ENCODE measurements around the gene FEZ2.

Gene FEZ2

DNA sequence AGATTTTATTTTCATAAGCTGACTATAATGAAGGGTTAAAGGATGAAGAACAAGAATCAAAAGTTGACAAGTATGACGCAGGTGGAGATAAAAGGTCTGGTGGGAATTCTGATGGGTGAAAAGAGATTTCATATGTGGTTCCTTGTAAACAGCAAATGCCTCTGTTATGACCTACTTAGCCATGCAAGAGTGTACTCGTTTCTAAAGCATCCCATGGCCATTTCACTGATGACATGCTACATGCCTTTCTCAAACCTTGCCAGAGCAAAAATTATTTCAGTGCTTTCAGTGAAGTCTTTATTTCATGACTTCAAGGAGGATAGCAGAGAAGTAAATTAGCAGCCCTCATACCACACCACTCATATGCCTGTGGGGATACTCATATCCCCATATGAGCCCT, 71.7 kb downstream of the FEZ2 start:
- no peak for DNase-seq

DNA sequence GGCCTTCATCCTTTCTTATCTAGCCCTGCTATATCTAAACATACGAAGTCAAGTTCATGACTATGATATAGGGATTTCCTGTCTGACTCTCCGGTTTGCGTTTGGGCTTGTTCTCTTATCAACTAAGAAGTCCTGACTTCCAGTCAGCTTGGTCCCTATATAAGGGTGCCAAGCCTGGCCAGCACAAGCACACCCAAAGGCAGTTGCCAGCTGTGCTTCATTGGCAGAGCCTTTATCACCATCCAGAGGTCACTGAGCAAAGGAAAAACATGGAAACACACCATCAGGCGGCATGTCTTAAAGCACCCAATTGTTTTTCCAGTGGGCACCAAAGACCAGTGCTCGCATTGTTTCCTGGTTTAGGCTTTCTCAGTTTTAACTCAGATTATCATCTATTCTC, 72.7 kb downstream of the FEZ2 start:
- no peak for DNase-seq

DNA sequence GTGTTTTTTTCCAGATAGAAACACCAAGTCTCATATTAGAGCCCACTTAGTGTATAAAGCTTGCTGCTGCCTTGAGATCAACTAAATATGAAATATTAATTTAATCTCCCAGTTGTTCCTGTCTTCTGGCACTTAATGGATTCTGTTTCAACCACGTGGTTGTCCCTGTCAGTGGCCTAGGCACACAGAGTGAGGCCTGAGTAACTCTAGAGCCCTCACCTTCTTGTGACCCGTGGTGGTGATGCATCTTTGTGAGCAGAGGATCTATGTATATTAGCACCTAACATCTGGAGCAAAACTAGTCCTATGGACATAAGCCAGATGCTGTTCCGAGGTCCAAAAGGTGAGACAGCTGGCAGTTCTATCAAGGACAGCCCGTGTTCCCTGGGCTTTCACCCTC, 74.8 kb downstream of the FEZ2 start:
- DNase-seq = no peak

DNA sequence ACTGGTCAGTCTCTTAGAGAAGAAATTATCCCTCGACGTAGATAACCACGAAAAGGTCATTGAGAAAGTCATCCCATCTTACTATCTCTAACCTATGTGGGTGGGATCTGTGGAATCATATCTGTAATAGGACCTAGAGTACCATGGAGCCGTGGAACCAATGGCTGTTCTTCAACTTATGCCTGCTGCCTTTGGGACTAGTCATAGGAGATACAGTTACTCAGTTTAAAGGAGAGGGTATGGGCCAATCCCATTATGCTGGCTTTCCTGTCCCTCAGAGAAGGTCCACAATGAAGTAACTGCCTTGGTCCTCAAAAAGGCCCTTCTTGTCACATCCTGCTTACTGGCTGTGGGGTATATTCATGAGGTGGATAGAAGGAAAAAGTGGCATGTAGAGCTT, 77.5 kb downstream of the FEZ2 start:
- DNase-seq = no peak

DNA sequence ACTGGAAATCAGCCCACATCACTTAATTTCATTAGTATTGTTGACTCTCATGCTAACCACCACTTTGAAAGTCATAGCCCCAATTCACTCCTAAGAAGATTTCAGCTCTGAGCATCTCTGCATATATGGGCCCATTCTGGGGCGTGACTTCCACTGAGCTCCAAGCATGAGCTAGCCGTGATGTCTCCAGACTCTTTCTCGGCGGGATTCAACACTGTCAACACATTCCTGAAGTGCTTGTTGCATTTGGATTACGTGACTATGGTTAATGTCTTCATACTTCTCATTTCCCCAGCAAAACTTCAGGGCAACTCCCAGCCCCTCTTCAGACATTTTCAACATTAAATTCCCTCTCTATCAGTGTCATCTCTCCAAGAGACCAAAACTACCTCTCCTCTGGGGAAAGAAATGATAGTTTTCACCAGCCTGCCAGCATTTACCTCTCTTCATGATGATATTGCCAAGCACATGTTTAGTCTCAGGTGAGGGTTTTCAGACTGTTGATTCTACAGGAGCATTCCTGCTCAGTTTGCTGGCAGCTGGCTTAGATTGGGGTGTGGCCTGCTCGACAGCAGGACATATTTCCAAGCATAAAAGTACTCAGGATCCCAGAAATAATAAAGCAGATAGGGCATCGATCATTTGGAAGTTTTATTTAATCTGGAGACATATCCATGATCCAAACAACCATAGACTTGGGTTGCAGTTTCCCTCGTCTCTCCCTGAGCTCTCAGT, 81.7 kb downstream of the FEZ2 start:
- DNase-seq = no peak

DNA sequence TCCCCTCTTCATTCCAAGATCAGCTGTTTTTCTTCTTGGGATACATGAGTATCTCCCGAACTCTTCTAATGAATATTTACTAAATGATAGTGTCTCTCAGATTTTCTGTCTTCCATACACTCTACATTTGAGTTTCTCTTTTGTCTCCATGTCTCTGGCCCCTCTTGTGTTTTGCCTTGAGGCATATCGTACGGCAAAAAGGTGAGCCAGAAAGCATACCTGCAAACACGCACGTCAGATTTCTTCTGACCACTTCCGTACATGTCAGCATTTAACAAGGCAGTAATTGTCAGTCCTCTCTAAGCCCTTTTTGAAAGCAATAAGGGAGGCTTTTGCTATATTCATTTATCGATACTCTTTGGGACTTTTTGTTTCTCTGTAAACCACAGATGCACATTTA, 82.4 kb downstream of the FEZ2 start:
- no peak for DNase-seq

DNA sequence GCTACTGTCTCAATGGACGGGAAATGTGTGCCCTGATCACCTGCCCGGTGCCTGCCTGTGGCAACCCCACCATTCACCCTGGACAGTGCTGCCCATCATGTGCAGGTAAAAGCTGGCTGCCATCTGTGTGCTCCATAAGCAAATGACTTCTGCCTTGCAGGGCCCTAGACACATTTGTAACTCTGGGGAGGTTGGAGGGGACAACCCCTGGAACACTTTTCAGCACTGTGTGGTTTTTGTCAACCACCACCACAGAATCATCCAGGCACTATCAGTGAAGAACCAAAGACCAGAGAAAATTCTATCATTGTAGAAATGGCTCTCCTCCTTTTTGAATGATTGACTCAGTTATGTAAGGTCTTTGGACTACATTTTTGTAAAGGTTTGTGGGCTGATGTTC, 84.3 kb downstream of the FEZ2 start:
- no peak for DNase-seq

DNA sequence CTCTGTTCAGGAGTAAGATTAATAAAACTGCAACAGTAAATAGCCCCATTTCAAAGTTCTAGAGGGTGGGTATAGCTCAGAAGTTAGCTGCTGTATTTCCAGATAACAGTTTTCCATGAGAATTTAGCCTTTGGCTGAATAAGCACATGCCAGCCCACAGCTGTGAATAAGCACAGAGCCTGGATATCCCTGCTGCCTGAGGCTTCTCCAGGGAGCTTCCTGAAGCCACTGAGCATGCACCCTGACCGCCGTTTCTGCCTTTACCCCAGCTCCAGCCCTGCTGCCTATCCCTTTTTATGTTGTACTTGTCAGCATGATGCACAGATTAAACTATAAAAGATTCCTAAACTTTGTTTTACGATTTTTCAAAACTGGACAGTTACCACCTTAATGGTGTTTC, 85.3 kb downstream of the FEZ2 start:
- DNase-seq = no peak

DNA sequence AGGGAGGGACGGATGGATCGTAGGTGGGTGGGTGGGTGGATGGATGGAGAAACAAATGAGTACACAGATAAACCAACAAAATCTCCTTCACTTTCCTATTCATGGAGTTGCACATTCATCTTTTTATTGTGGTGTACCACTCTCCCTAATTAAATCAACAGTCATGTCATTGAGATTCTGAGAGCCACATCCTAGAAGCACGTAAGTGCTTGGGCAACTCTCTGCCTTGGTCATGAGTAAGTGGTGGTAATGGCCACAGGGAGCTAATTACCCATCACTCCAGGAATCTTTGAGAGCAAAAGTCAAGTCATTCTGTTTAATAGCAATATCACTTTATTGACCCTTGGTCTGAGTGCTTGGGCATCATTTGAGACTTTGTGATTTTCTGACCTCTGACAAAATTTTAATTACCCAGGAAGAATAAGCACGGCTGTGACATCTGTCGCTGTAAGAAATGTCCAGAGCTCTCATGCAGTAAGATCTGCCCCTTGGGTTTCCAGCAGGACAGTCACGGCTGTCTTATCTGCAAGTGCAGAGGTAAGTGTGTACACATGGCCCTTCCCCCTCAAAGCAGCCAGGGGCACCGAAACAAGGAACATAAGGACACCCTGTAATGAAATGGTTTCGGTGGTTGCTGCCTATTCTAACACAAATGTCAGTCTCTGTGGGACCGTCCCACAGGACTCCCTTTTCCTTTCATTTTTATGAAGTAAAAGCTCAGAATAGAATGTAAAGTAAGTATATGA, 85.9 kb downstream of the FEZ2 start:
- no peak for DNase-seq

DNA sequence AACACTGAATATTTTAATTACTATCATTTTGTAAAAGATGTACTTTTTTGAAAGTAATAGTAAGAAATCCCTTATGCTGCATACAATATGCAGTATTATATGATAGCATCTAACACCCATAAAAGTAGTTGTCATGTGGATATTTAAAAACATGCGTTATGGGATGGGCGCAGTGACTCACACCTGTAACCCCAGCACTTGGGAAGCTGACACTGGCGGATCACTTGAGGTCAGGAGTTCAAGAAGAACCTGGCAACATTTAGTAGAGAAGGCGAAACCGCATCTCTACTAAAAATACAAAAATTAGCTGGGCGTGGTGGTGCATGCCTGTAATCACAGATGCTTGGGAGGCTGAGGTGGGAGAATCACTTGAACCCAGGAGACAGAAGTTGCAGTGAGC, 88.9 kb downstream of the FEZ2 start:
- no peak for DNase-seq

DNA sequence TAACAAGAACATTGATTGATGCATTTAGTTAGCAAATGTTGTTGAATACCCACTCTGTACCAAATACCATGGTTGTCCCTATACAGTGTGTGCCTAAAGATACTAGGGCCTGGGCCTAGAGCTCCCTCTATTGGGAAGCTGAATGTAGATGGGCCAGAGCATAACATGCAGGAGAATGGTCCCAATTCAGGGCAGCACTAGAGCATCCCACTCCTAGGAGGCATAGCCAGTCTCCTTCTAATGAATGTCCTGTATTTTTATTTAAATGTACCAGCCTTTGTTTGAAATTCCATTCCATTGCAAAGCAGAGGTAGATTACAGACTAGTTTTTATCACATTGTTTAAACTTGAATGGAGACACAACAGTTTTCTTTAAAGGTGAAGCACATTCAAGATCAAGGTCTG, 90.6 kb downstream of the FEZ2 start:
- DNase-seq = peak; percentile 24
